IPS DF 6.9 (cell line): ENCODE measurements around the gene PDLIM4.

Experiments
- DNase-seq: peaks from one replicate; pipeline ENCODE4 v3.0.0-alpha.2; 2013; ENCODE audit warnings: low read depth, low spot score
- H3K27ac ChIP-seq: one replicate; pipeline ENCODE4 v1.5.1; 2013; ENCODE audit warnings: low read length, control low read depth
- H3K27me3 ChIP-seq: 2 replicates; pipeline ENCODE4 v1.6.1; 2013; ENCODE audit warnings: mild to moderate bottlenecking, low read length; ENCODE audit not compliant: control insufficient read depth, insufficient read depth
- H3K36me3 ChIP-seq: 2 replicates; pipeline ENCODE4 v1.6.1; 2013; ENCODE audit warnings: low read length; ENCODE audit not compliant: control insufficient read depth, insufficient read depth
- H3K4me1 ChIP-seq: 2 replicates; pipeline ENCODE4 v1.6.1; 2013; ENCODE audit warnings: low read length; ENCODE audit not compliant: control insufficient read depth, insufficient read depth
- H3K4me3 ChIP-seq: 2 replicates; pipeline ENCODE4 v1.5.1; 2013; ENCODE audit warnings: mild to moderate bottlenecking, low read length
- H3K9me3 ChIP-seq: 2 replicates; pipeline ENCODE4 v1.6.1; 2013; ENCODE audit warnings: low read length, inconsistent platforms; ENCODE audit not compliant: control insufficient read depth, insufficient read depth
- WGBS: extraction: QIAGEN DNeasy Blood & Tissue Kit; methylation state at CpG from one replicate; pipeline ENCODE4 v1.1.7; 2013; ENCODE audit warnings: mixed read lengths, missing lambda C conversion rate; ENCODE audit not compliant: insufficient read length, insufficient coverage; 5-methylcytosine and 5-hydroxymethylcytosine counted together

The PDLIM4 gene

GRCh38 chr5:132274050-132274792, 16.7 kb downstream of the PDLIM4 start:
- Histone ChIP-seq H3K4me1 (peaks cover 3% of the 10 kb centered on the region), H3K27me3 (no peaks in the 10 kb centered on the region), H3K27ac (no peak overlapping the region), H3K36me3 (no peaks in the 10 kb centered on the region; the same call in 1 of the 2 replicates), H3K4me3 (no peak overlapping the region), H3K9me3 (no peaks in the 10 kb centered on the region)
- no peak for DNase-seq
- no CpG with 5 or more reads among the region's 14 CpGs for WGBS

DNA sequence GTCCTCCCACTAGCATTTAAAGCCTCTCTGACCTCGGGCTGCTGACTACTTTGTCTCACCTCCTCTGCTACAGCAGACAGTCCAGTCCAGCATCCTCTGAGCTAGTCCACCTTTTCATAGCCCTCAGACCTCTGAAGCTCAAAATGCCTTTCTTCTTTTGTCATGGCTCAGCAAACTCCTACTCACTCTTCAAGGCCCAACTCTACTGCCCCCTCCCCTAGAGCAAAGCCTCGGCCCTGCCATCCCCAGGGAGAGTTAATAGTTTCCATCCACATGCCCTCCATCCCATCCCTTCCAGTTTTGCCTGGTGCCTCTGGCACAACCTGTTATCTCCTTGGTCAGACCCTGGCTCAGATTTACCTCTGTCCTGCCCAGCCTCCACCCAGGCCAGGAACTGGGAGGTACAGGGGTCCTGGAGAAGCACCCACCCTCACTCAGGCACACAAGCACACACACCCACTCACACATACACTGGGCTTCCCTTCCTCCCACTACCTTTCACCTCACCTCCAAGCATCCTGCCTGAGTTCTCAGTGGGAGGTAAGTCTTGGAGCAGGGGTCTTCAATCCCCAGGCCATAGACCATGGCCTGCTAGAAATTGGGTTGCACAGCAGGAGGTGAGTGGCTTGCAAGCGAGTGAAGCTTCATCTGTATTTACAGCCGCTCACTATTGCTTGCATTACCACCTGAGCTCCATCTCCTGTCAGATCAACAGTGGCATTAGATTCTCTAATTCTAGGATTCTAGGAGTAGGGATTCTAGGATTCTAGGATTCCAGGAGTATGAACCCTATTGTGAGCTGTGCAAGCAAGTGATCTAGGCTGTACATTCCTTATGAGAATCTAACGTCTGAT, 18.1 kb downstream of the PDLIM4 start:
- no CpG with 5 or more reads among the region's 5 CpGs for WGBS
- Histone ChIP-seq H3K4me3 (no peak overlapping the region), H3K27ac (no peak overlapping the region), H3K27me3 (no peaks in the 10 kb centered on the region), H3K9me3 (no peaks in the 10 kb centered on the region), H3K36me3 (no peaks in the 10 kb centered on the region; the same call in 1 of the 2 replicates), H3K4me1 (peaks cover 3% of the 10 kb centered on the region)
- DNase-seq: no peak

DNA sequence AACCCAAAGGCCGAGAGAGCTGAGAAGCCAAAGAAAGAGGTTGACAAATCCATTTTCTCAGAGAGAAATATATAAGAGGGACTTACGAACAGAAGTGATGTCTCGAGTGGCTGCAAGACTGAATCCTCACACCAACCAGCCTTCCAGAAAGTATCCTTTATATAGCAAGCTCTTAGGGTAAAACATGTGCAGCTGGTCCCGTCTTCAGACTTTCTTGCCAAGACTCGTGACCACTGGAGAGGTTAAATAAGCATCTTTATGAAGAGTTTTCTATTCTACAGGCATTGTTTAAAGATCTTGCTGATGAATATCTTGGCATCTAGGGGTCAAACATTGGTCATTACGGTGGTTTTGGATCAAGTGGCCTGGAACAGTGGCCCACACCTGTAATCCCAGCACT, 19.8 kb downstream of the PDLIM4 start:
- DNase-seq: no peak
- WGBS: no CpG with 5 or more reads among the region's 6 CpGs
- Histone ChIP-seq H3K27me3 (no peaks in the 10 kb centered on the region), H3K4me1 (peaks cover 3% of the 10 kb centered on the region), H3K27ac (no peak overlapping the region), H3K9me3 (no peaks in the 10 kb centered on the region), H3K36me3 (no peaks in the 10 kb centered on the region; the same call in 1 of the 2 replicates), H3K4me3 (no peak overlapping the region)

GRCh38 chr5:132277971-132278853, 20.7 kb downstream of the PDLIM4 start:
- no peaks in the 10 kb centered on the region for H3K9me3 ChIP-seq
- peaks cover 3% of the 10 kb centered on the region for H3K4me1 ChIP-seq
- DNase-seq: no peak
- no peaks in the 10 kb centered on the region for H3K27me3 ChIP-seq
- WGBS: no CpG with 5 or more reads among the region's 6 CpGs
- no peaks in the 10 kb centered on the region; the same call in 1 of the 2 replicates for H3K36me3 ChIP-seq
- no peak overlapping the region for H3K27ac ChIP-seq
- no peak overlapping the region for H3K4me3 ChIP-seq

GRCh38 chr5:132279801-132280200, 22.3 kb downstream of the PDLIM4 start:
- whole genome bisulfite sequencing: no CpG with 5 or more reads among the region's 3 CpGs
- Histone ChIP-seq H3K9me3 (no peaks in the 10 kb centered on the region), H3K4me3 (no peak overlapping the region), H3K27ac (no peak overlapping the region), H3K4me1 (peaks cover 3% of the 10 kb centered on the region), H3K27me3 (no peaks in the 10 kb centered on the region), H3K36me3 (no peaks in the 10 kb centered on the region)
- DNase-seq: no peak

GRCh38 chr5:132280371-132281240, 23.1 kb downstream of the PDLIM4 start:
- H3K4me3 ChIP-seq: no peak overlapping the region
- H3K9me3 ChIP-seq: no peaks in the 10 kb centered on the region
- no peaks in the 10 kb centered on the region for H3K36me3 ChIP-seq
- no CpG with 5 or more reads among the region's 5 CpGs for WGBS
- H3K27me3 ChIP-seq: no peaks in the 10 kb centered on the region
- no peak overlapping the region for H3K27ac ChIP-seq
- DNase-seq: no peak
- H3K4me1 ChIP-seq: peaks cover 3% of the 10 kb centered on the region

DNA sequence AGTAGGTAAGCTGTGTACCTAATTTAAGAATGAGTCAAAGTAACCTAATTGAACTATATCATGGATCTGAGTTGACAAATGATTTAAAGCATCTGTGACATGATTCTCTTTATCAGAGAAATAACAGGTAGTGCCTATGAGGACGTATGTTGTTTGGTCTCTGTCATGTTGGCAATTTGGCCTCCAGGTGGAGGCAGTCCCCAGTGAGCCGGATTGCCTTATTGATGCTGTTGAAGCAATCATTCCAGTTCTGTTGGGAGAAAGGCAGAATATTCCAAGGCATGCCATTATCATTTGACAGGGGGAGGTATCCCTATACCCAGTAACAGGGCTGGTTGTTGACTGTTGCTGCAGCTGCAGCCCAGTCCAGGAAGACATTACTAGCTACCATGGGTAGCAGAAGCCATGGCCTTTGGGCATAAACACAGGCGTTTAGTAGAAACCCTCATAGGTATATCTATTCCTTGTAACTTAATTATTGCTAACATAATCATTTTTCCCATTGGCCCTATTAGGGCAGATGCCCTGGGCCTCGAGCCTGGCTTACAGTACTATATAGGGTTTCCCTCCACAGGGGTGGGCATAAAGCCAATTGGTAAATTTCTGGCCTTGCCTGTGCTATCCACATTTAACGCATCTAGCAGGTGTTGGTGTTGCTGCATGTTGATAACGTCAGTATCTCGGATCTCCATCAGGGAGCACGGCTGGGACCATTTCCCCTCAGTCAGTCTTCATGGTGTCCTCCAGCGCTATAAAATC, 24.5 kb downstream of the PDLIM4 start:
- Histone ChIP-seq H3K4me3 (no peak overlapping the region), H3K36me3 (no peaks in the 10 kb centered on the region), H3K4me1 (peaks cover 3% of the 10 kb centered on the region), H3K9me3 (no peaks in the 10 kb centered on the region), H3K27me3 (no peaks in the 10 kb centered on the region), H3K27ac (no peak overlapping the region)
- no CpG with 5 or more reads among the region's 9 CpGs for WGBS
- no peak for DNase-seq

DNA sequence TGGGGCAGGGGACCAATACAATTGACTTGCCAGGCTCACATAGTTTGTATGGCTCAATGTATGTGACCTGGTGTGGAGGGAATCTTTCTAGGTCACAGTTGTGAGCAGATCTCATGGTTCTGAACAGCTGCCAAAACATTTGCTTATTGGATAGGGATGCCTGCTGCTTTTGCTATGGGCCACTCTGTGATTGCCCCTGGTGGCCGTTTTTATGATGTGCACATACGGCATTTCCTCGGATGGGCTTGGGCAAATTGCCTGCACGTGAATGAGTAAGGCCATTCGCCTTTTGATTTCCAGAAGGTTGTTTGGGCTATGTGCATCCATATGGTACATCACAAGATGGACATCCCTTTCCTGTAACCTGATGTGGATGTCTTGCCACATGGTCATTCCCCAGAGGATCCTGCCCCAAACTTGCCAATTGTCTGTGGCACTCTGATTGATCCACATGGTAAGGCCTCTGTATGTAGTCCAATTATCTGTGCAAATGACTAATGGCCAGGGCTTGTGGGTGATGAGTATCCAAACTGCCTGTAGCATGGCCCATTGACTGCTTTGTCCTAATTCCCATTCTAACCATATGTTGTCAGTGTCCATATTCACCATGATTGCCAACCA, 26.0 kb downstream of the PDLIM4 start:
- WGBS: no CpG with 5 or more reads among the region's 5 CpGs
- no peak overlapping the region for H3K4me3 ChIP-seq
- H3K4me1 ChIP-seq: peaks cover 1% of the 10 kb centered on the region
- H3K27me3 ChIP-seq: no peaks in the 10 kb centered on the region
- H3K9me3 ChIP-seq: no peaks in the 10 kb centered on the region
- no peaks in the 10 kb centered on the region for H3K36me3 ChIP-seq
- DNase-seq: no peak
- H3K27ac ChIP-seq: no peak overlapping the region

DNA sequence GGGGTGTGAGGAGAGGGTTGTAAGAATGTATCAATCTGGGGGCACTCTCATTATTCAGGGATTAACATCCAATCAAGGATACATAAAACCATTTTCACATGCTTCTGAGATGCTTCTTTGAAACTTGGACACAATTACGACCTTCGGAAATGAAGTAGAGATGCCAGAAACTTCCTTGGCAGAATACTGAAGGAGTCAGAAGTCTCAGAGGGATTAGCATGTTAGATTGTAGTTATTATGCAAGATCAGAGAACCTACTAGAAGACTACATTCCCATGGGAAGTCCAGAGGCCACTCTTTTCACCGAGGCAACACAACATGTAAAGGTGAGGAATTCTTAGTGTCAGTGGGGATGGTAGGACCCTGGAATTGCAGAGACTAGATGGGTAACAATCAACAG, 31.6 kb downstream of the PDLIM4 start:
- WGBS: no CpG with 5 or more reads among the region's 3 CpGs
- Histone ChIP-seq H3K9me3 (no peaks in the 10 kb centered on the region), H3K4me1 (no peaks in the 10 kb centered on the region), H3K36me3 (no peaks in the 10 kb centered on the region), H3K27ac (no peak overlapping the region), H3K4me3 (no peak overlapping the region), H3K27me3 (no peaks in the 10 kb centered on the region)
- no peak for DNase-seq
